IPS DF 4.7 (cell line): ENCODE results near the gene USP12.
"Not testable (repeated sequence)": the region's sequence is repeated elsewhere in the genome, so short reads cannot be mapped to it uniquely, and the experiment has no call there.

ENCODE experiments used
- DNase-seq: peaks from one replicate; pipeline ENCODE4 v3.0.0-alpha.2; 2013; ENCODE audit warnings: low spot score; ENCODE audit errors: extremely low read depth

The USP12 gene

DNA sequence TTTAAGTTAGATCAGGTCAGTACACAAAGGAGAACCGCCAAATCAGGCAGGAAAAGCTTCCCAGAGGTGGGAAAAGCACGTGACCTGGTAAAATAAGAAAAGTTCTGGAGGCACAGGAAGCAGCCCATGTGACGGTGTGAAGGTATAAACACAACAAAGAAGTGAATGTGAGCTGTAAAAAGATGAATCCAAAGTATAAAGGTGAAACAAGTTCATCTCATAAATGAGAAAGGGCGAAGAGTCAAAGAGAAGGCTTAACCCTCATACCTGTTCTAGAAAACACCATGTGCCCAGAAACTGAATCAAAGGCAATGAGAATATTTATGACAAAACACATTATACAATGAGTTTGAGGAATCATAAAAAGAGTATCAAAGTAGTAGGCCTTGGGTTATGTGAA lies 47.0 kb downstream of the USP12 start:
- DNase-seq, result no peak

DNA sequence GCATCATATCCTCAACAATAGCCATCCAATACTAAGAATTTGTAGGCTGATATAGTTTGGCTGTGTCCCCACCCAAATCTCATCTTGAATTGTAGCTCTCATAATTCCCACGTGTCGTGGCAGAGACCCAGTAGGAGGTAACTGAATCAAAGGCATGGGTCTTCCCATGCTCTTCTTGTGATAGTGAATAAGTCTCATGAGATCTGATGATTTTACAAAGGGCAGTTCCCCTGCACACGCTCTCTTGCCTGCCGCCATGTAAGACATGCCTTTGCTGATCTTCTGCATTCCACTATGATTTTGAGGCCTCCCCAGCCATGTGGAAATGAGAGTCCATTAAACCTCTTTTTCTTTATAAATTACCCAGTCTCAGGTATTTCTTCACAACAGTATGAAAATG lies 48.2 kb downstream of the USP12 start:
- DNase-seq, result not testable (repeated sequence)

DNA sequence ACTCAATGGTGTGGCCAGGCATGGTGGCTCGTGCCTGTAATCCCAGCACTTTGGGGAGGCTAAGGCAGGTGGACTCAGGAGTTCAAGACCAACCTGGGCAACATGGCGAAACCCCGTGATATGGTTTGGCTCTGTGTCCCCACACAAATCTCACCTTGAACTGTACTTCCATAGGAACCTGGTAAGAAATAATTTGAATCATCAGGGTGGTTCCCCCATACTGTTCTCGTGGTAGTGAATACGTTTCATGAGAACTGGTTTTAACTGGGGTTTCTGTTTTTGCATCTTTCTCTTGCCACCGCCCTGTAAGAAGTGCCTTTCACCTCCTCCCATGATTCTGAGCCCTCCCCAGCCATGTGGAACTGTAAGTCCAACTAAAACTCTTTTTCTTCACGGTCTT lies 49.6 kb downstream of the USP12 start:
- DNase-seq, result no peak

DNA sequence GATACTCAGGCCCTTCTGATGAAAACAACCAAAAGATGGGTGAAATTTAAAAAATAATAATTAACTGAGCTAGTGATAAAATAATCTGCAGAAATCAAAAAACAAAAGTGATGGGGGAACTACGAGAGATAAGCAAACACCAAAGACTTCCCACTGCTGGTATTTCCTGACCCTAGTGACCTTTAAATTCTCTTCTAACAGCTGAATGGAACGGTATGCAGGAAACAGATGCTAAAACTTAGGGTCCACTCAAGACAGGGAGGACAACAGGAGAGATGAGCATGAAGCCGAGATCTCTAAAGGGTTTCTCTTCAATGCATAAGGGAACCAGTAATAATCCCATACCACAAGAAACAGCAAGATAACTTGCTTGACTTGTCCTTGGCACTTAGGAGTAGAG lies 50.8 kb downstream of the USP12 start:
- no peak for DNase-seq

DNA sequence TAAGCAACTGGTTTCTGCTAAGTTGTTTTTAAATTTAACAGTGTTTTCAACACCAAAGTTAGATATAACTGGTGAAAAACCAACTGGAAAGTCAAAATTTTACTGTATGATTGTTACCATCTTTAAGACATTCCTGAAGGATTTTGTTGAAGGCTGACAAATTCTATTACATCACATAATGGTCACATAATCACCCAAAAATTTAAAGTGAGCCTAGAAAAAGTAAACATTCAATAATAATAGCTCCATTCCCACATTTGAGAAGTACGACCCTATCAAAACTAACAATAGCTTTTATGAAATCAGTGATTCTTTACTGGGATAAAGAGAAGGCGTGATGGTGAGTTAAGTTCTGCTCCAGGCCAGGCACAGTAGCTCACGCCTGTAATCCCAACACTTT lies 51.6 kb downstream of the USP12 start:
- DNase-seq, result no peak

DNA sequence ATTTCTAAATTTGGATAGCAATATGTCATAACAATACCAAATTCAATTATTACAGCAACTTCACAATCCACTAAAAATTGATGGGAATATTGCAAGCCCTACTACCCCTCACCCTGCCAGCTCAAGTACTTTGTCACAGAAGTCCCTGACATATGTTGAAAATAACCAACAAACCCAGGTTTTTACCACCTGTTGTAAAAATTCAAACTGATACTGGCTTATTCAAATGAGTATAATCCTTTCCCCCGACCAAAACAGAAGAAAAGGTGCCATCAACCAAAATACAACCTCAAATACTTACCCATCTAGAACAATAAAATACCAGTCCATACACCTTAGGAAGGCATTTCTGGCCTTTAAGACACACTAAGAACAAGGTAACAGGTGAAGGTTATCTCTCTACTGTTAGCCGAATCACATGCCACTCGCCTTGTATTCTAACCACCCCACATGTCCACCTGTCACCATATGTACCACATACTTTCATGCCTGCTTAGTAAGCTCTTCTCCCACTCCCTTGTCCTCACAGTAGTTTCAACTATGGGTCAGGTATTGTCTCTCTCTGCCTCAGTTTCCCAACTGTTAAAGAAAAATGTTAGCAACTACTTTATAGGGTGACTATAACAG lies 53.1 kb downstream of the USP12 start:
- no peak for DNase-seq

DNA sequence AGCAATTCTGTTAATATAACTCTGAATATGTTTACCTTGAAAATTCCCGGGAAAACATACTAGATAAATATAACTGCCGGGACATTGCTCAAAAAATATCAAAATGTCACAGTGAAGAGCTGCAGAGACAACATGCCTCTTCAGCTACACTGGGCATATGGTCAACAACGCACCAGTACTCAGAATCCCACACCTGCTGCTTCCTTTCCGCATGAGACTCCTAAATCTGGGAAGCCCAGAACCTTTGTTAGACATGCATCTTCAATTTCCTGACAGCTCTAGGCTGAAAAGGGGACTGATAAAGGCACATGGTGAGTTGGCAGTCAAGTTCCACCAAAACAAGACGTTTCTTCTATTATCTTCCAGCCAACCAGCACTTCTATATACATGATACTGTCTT lies 53.7 kb downstream of the USP12 start:
- no peak for DNase-seq

DNA sequence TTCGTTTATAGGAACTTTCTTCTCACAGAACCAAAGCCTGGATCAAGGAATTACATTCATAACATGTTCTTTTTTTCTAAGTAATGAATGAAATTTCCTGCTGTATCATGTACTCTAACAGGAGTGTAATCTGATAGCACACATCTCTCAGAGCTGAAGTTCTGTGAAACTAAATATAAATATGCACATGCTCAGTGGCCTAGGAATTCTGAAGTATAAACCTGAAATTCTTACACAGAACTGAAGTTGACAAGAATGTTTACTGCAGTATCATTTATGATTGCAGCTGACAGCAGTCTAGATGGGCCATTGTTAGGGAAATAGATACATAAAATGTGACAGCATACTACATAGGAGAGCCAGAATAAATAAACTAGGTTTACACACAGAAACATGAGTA lies 54.5 kb downstream of the USP12 start:
- no peak for DNase-seq

DNA sequence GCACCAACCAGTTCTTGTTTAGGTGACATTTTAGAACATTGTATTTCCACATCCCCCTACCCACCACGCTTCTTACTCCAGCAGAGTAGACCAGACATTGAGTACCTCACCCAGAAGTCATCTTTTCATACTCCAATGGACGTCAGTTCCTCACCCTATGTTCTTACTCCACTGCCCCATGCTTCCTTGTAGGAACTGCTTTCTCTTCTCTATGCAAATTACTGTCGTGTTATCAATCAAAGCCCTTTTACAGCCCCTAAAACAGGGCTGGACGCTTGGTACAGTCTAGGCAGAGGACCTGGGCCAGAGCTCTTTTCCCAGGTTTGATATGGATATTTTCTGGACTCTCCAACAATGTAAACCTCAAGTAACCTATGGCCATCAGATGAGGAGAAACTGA lies 58.2 kb downstream of the USP12 start:
- no peak for DNase-seq

DNA sequence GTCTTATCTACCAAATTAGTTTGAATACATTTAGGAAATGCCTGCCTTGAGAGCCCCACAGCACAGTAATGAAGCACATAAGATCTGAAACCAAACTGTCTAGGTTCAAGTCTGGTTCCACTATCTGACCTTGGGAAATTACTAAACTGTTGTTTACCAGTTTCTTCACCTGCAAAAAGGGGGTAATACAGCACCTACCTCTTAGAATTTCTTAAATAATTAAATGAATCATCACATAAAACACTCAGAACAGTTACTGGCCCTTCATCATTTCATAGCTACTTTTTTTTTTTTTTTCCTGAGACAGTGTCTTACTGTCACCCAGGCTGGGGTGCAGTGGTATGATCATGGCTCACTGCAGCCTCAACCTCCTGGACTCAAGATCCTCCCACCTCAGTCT lies 59.6 kb downstream of the USP12 start:
- DNase-seq, result no peak

DNA sequence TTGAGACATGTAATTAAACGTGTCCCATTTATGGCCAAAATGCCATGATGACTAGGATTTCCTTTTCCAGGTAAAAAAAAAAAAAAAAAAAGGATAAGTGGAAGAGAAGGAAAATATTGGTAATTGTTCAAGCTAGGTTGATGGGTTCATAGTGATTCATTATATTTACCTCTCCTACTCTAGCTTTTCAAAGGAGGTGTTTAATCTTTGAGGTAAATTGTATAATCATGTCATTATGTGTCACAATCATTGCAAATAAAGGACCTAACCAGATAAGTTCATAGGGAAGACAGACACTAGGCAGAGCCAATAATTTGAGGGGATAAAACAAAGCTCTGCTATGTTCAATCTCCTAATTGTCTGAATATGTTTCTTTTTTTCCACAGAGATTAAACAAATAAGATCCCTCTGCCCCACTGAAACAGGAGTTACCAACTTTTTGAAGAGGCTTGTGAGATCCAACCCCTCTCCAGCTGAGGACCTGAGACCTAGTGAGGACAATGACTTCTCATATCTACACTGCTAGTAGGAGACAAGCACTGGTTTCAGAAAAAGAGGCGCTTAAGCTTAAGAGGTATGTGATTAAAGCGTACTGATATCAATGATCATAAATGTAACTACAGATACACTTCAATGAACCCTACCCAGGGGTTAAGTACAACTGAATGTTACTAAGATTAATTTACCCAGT lies 61.4 kb downstream of the USP12 start:
- DNase-seq, result no peak

DNA sequence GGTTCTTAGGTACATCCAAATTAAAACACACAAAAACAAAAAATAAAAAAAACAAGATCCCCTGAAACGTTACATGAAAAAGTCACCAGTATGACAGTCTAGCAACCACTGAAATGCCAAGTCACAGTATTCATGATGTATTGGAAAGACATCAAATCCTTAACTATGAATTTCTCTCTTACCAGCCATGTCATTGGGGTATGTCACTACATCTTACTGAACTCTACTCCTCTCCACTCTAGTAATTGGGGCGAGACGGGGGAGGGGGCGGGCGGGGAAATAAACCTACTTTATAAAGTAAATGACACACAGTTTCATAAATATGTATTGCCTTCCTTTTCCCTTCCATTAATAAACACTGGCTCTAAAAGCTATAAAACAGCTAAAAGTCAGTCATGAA lies 65.5 kb downstream of the USP12 start:
- DNase-seq, result no peak

DNA sequence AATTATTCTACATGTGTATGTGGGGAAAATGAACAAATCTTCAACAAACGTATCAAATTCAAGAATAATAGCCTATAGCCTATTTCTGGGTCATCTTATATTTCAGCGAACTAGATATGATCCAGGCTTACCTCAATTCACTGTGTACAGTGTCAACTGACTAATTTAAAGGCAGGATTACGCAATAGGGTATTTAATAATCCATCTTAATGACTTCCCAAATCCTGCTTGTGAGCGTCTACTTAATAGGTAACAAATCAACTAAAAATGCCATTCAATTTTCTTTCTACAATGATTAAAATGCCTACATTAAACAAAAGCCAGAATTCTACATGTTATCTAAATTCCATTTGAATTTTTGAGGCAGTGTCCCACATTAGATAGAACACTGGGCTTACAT lies 67.0 kb downstream of the USP12 start:
- no peak for DNase-seq

DNA sequence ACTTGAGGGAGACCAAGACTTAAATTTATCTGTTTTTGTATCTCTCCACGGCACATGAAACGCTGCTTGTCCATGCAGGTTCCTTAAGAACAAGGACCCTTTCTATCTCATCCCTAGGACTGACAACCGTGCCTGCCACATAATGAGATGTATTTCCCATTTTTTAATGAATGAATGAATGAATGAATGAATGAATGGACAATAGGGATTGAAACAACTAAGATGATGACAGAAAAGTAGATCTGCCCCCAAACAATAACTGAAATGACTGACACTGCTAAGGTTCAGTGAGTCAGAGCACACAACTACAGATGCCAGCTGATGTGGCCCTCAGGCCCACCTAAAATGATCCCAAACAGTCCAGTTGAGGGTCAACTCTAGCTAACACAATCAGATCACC lies 69.8 kb downstream of the USP12 start:
- no peak for DNase-seq

DNA sequence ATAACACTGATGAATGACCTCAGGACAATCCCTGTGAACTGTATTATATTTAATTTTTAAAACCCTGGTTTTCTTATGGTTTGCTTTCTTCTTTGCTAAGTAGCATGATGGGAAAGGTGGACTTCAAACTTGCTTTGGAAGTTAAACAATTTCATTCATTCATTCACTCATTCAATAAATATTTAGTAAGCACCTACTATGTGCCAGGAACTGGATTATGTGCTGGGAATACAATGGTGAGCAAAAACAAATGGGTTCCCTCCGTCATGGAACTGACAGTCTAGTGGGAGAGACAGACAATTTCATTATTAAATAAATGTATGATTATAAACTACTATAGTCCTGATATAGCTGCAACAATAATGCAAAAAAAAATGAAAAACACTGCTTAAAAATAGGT lies 70.3 kb downstream of the USP12 start:
- DNase-seq, result no peak

DNA sequence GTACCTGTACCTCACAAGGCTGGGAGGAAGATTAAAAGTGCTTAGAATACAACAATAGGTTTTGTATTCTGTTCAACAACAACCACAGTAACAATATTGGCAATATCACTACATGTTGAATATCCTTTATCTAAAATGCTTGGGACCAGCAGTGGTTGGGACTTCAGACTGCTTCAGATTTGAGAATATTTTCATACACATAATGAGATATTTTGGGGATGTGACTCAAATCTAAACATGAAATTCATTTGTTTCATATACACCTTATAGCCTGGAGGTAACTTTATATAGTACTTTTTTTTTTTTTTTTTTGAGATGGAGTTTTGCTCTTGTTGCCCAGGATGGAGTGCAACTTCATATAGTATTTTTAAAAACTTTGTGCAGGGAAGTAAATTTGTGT lies 73.9 kb downstream of the USP12 start:
- no peak for DNase-seq

DNA sequence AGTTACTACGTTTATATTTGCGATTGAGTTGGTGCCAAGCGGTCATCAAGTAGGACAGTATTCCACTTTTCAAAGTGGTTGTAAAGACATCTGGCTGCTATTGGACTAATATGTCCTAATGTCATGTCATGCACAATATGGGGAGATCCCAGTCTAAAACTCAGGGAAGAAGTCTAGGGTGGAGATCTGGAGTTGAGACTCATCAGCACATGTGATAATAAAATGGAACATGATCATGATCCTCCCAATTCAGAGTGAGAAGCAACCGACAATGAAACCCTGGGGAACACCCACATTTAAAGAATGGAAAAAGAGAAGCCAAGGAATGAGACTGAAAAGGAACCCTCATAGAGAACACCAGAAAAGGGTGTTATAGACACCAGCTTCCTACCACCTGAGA lies 80.2 kb downstream of the USP12 start:
- DNase-seq, result no peak

DNA sequence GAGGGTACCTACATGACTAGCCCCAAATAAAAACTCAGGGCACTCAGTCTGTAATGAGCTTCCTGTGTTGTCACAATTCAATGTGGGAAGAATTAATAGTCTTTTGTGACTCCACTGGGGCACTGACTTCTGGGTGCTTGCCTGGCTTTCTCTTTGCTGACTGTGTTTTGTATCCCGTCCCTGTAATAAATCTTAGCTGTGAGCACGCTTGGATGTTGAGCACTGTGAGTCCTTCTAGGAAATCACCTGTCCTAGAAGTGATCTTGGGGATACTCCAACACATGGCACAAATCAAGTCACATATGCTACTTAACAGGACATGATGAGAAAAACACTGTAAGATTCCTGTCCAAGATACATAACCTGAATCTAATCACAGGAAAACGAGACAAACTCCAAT lies 83.0 kb downstream of the USP12 start:
- no peak for DNase-seq

DNA sequence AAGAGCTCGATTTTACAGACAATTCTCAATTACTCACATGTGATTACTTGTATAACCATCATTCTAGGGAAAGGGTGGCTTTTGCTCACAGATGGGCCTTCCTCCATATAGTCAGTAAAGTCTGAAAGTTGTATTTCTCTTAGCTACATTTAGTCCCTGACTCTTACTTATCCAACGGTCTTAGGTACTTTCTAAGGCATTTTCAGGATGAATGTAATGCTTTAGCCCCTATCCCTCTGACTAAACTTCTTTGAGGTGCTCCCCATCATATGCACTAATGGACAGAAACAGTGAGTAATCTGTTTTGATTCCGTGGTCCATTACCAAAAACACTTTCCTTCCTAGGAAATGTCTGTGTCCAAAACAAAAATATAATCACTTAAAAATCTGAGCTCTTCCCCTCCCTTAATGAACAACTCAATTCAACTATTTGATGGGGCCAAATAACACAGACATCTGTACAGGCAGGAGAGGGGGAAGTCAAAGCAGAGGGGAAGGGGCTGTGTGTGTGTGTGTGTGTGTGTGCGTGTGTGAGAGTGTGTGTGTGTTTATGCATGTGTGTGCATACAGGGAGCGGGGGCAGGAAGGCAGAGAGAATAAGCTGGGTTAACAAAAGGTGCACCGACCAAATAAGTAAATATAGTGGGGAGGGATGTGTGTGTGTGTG lies 84.9 kb downstream of the USP12 start:
- no peak for DNase-seq

DNA sequence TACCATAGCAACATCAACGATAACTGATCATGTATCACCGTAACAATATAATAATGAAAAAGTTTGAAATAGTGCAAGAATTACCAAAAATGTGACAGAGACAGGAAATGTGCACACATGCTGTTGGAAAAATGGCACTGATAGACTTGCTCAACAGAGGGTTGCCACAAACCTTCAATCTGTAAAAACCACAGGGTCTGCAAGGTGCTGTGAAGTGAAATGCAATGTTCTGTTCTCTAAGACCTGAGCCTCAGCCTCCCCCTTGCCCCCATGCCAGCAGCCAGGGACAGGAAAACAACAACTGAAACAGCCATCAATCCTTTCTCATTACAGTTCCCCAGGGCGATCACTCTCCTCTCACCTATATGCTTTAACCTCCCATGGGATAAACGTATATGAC lies 88.4 kb downstream of the USP12 start:
- no peak for DNase-seq

DNA sequence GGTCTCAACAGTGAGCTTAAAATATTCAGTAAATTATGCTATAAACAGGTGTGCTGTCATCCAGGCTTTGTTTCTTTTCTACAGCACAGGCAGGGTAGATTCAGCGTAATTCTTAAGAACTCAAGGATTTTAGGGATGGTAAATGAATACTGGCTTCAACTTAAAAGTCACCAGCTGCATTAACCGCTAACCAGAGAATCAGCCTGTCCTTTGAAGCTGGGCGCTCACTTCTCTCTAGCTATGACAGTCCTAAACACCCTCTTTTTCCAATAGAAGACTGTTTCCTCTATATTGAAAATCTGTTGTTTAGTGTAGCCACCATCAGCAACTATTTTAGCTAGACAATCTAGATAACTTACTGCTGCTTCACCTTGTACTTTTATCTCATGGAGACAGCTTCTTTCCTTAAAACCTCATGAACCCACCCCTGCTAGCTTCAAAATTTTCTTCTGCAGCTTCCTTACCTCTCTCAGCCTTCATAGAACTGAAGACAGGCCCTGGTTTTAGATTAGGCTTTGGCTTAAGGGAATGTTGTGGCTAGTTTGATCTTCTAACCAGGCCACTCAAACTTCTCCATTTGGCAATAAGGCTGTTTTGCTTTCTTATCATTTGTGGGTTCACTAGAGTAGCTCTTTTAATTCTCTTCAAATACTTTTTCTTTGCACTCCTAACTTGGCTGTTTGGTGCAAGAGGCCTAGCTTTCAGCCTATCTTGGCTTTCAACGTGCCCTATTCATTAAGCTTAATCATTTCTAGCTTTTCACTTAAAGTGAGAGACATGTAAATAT lies 89.5 kb downstream of the USP12 start:
- DNase-seq, result no peak
